HepG2 (cell line): ENCODE data around the gene PKP1.

ENCODE experiments used
- ELF4 ChIP-seq: sonication (generic); formaldehyde crosslinking; IDR thresholded peaks from 2 replicates; pipeline ENCODE4 v1.5.0; 2020; ENCODE audit warnings: missing genetic modification reagents, mild to moderate bottlenecking, moderate library complexity, borderline replicate concordance
- IKZF4 ChIP-seq: sonication (generic); formaldehyde crosslinking; IDR thresholded peaks from 2 replicates; pipeline ENCODE4 v1.5.1; 2020; ENCODE audit warnings: borderline replicate concordance, mild to moderate bottlenecking, low read depth, missing genetic modification reagents; ENCODE audit errors: not compliant biosample characterization
- MXI1 ChIP-seq: IDR thresholded peaks from 3 replicates; pipeline ENCODE4 v1.6.1; 2012; ENCODE audit warnings: low read depth, low read length, inconsistent platforms, borderline replicate concordance
- NFYB ChIP-seq: sonication (generic); formaldehyde crosslinking; IDR thresholded peaks from 2 replicates; pipeline ENCODE4 v1.4.0; 2020; ENCODE audit warnings: missing genetic modification reagents
- NONO ChIP-seq, 2 experiments: fragments of 450-650 bp in 1 of 2; sonication (generic) in 1 of 2; formaldehyde crosslinking in 1 of 2; IDR thresholded peaks in 1 of 2; conservative IDR thresholded peaks in 1 of 2; 2 replicates each; pipeline versions ENCODE4 v1.6.1 to v1.8.0; 2017 to 2022; ENCODE audit warnings: mild to moderate bottlenecking in 1 of 2, missing genetic modification reagents in 1 of 2, moderate library complexity in 1 of 2
- REXO4 ChIP-seq: sonication (generic); formaldehyde crosslinking; IDR thresholded peaks from 2 replicates; pipeline ENCODE4 v1.8.0; 2022; ENCODE audit warnings: missing genetic modification reagents, mild to moderate bottlenecking, borderline replicate concordance
- ZBTB20 ChIP-seq: sonication (generic); formaldehyde crosslinking; IDR thresholded peaks from 2 replicates; pipeline ENCODE4 v1.8.1; 2023; ENCODE audit warnings: missing genetic modification reagents, low read depth, mild to moderate bottlenecking, borderline replicate concordance
- ZNF773 ChIP-seq: sonication (generic); formaldehyde crosslinking; IDR thresholded peaks from 2 replicates; pipeline ENCODE4 v1.4.0; 2020; ENCODE audit warnings: missing genetic modification reagents, borderline replicate concordance
- TF ChIP-seq, protein P1 (sequence below): sonication (generic); formaldehyde crosslinking; IDR thresholded peaks from 2 replicates; pipeline ENCODE4 v1.8.1; 2022; ENCODE audit warnings: mild to moderate bottlenecking, missing genetic modification reagents
- TF ChIP-seq, protein P2 (sequence below): sonication (generic); formaldehyde crosslinking; IDR thresholded peaks from 2 replicates; pipeline ENCODE4 v1.8.1; 2023; ENCODE audit warnings: missing genetic modification reagents, inconsistent platforms, borderline replicate concordance

DNA sequence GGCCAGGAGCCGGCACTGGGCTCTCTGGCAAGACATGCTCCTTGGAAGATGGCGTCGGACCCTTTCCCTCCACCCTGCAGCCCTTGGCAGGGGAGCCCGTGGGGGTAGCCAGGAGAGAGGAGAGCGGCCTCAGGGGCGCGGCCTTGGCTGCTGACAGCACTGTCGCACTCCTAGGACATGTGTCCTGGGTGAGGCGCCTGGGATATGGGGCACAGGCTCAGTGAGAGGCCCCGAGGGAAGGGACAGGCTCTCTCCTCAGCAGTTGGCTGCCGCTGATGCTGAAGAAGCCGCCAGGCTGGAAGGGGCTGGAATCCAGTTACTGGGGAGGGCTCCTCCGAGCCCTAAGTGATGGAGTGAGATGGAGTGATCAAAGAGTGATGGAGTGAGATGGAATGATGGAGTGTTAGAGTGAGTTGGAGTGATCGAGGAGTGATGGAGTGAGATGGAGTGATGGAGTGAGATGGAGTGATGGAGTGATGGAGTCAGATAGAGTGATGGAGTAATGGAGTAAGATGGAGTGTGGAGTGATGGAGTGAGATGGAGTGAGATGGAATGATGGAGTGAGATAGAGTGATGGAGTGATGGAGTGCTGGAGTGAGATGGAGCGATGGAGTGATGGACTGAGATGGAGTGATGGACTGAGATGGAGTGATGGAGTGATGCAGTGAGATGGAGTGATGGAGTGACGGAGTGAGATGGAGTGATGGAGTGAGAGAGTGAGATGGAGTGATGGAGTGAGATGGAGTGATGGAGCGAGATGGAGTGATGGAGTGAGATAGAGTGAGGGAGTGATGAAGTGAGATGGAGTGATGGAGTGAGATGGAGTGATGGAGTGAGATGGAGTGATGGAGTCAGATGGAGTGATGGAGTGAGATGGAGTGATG, 27.6 kb upstream of the PKP1 start:
- TF ChIP-seq NONO (IDR thresholded peaks at IDR 0.05) (no peak), NONO (CRISPR knock-in tag; conservative IDR thresholded peaks at IDR 0.05) (no peak), REXO4 (CRISPR knock-in tag) (no peak), ZBTB20 (CRISPR knock-in tag) (no peak), IKZF4 (CRISPR knock-in tag) (no peak), MXI1 (no peak), NFYB (no peak), ELF4 (CRISPR knock-in tag) (no peak), ZNF773 (no peak)
- TF ChIP-seq, protein P1, sequence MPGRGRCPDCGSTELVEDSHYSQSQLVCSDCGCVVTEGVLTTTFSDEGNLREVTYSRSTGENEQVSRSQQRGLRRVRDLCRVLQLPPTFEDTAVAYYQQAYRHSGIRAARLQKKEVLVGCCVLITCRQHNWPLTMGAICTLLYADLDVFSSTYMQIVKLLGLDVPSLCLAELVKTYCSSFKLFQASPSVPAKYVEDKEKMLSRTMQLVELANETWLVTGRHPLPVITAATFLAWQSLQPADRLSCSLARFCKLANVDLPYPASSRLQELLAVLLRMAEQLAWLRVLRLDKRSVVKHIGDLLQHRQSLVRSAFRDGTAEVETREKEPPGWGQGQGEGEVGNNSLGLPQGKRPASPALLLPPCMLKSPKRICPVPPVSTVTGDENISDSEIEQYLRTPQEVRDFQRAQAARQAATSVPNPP (CRISPR knock-in tag): no peak
- TF ChIP-seq, protein P2, sequence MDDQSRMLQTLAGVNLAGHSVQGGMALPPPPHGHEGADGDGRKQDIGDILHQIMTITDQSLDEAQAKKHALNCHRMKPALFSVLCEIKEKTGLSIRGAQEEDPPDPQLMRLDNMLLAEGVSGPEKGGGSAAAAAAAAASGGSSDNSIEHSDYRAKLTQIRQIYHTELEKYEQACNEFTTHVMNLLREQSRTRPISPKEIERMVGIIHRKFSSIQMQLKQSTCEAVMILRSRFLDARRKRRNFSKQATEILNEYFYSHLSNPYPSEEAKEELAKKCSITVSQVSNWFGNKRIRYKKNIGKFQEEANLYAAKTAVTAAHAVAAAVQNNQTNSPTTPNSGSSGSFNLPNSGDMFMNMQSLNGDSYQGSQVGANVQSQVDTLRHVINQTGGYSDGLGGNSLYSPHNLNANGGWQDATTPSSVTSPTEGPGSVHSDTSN (CRISPR knock-in tag): no peak
